Mesothelial cell of epicardium (in vitro differentiated cells): ENCODE data around the gene SH2B3. TPM values are rescaled to one million over a fixed set of nuclear protein-coding genes. Genes with fewer than 3 reads are reported as not detected.
"Not testable (repeated sequence)": the region's sequence is repeated elsewhere in the genome, so short reads cannot be mapped to it uniquely, and the experiment has no call there.

Source experiments
- DNase-seq, 2 experiments: peaks; one replicate each; pipeline ENCODE4 v3.0.0; 2021; ENCODE audit warnings: low spot score in 2 of 2; ENCODE audit not compliant: unreplicated experiment in 2 of 2
- H3K27ac Mint-ChIP-seq: 2 replicates; pipeline ENCODE4 v1.8.0; 2021; ENCODE audit warnings: mixed read lengths
- H3K27me3 Mint-ChIP-seq: 2 replicates; pipeline ENCODE4 v1.8.0; 2021; ENCODE audit warnings: low read depth, mixed read lengths
- H3K36me3 Mint-ChIP-seq: 2 replicates; pipeline ENCODE4 v1.8.0; 2021; ENCODE audit warnings: mixed read lengths
- H3K4me1 Mint-ChIP-seq: 2 replicates; pipeline ENCODE4 v1.8.0; 2021; ENCODE audit warnings: mixed read lengths
- H3K4me3 Mint-ChIP-seq: 2 replicates; pipeline ENCODE4 v1.8.0; 2021; ENCODE audit warnings: mild to moderate bottlenecking, moderate library complexity, mixed read lengths
- H3K9me3 Mint-ChIP-seq: 2 replicates; pipeline ENCODE4 v1.8.0; 2021; ENCODE audit warnings: mixed read lengths
- CTCF ChIP-seq: fragments of 200-600 bp; sonication (generic); IDR thresholded peaks from one replicate; pipeline ENCODE4 v1.5.0; 2021; ENCODE audit warnings: antibody characterized with exemption; ENCODE audit not compliant: unreplicated experiment
- total RNA-seq: library from RNA; stranded (reverse); gene quantifications from 3 replicates; pipeline ENCODE4 v1.2.1, GENCODE V29; 2021

Gene SH2B3
- total RNA-seq, 1 donor from 2014 or later: 2.1 TPM

GRCh38 chr12:111457071-111457470 lies 51.3 kb downstream of the SH2B3 start:
- peaks cover under 1% of the 10 kb centered on the region for H3K4me1 Mint-ChIP-seq
- TF ChIP-seq CTCF: no peak
- no peak for DNase-seq
- no peak overlapping the region for H3K4me3 Mint-ChIP-seq
- H3K27ac Mint-ChIP-seq: no peak overlapping the region
- H3K36me3 Mint-ChIP-seq: peaks cover 29% of the 10 kb centered on the region
- no peaks in the 10 kb centered on the region for H3K27me3 Mint-ChIP-seq
- H3K9me3 Mint-ChIP-seq: no peaks in the 10 kb centered on the region

- H3K9me3 Mint-ChIP-seq: no peaks in the 10 kb centered on the region
- H3K4me1 Mint-ChIP-seq: peaks cover 6% of the 10 kb centered on the region
- H3K27me3 Mint-ChIP-seq: no peaks in the 10 kb centered on the region
- no peak overlapping the region for H3K27ac Mint-ChIP-seq
- peaks cover 31% of the 10 kb centered on the region for H3K36me3 Mint-ChIP-seq
- TF ChIP-seq CTCF: no peak
- H3K4me3 Mint-ChIP-seq: no peak overlapping the region
- no peak for DNase-seq
Observed at GRCh38 chr12:111457577-111457976, 51.9 kb downstream of the SH2B3 start.

- H3K4me3 Mint-ChIP-seq: no peak overlapping the region
- TF ChIP-seq CTCF: no peak
- peaks cover 33% of the 10 kb centered on the region for H3K36me3 Mint-ChIP-seq
- no peaks in the 10 kb centered on the region for H3K27me3 Mint-ChIP-seq
- DNase-seq: no peak
- peak overlapping the region; percentile 61 for H3K27ac Mint-ChIP-seq
- peaks cover 6% of the 10 kb centered on the region for H3K4me1 Mint-ChIP-seq
- H3K9me3 Mint-ChIP-seq: no peaks in the 10 kb centered on the region
Observed at GRCh38 chr12:111458546-111459172, 52.9 kb downstream of the SH2B3 start.

GRCh38 chr12:111460111-111460510 lies 54.4 kb downstream of the SH2B3 start:
- H3K4me1 Mint-ChIP-seq: not testable (repeated sequence)

GRCh38 chr12:111462210-111462769 lies 56.6 kb downstream of the SH2B3 start:
- Mint-ChIP-seq H3K4me3 (no peak overlapping the region), H3K9me3 (no peaks in the 10 kb centered on the region), H3K27me3 (no peaks in the 10 kb centered on the region), H3K36me3 (peaks cover 18% of the 10 kb centered on the region), H3K4me1 (peaks cover 6% of the 10 kb centered on the region), H3K27ac (peak overlapping the region; percentile 93)
- no peak for DNase-seq
- TF ChIP-seq CTCF: no peak

More at GRCh38 chr12:111460111-111460510, 54.4 kb downstream of the SH2B3 start:
- H3K27ac Mint-ChIP-seq, H3K4me3 Mint-ChIP-seq, H3K27me3 Mint-ChIP-seq, DNase-seq, H3K9me3 Mint-ChIP-seq: not testable (repeated sequence)
- H3K36me3 Mint-ChIP-seq: peaks cover 33% of the 10 kb centered on the region

GRCh38 chr12:111467092-111467856 lies 61.6 kb downstream of the SH2B3 start:
- peaks cover 4% of the 10 kb centered on the region for H3K4me1 Mint-ChIP-seq
- DNase-seq: no peak
- H3K9me3 Mint-ChIP-seq: no peaks in the 10 kb centered on the region
- no peak overlapping the region for H3K27ac Mint-ChIP-seq
- H3K36me3 Mint-ChIP-seq: peaks cover 35% of the 10 kb centered on the region
- no peak for TF ChIP-seq CTCF
- no peaks in the 10 kb centered on the region for H3K27me3 Mint-ChIP-seq
- H3K4me3 Mint-ChIP-seq: no peak overlapping the region
